Keratinocyte (primary cell): ENCODE data around the gene SNX3. TPM values are rescaled to one million over a fixed set of nuclear protein-coding genes. Genes with fewer than 3 reads are reported as not detected.

ENCODE experiments used
- DNase-seq: peaks from one replicate; pipeline ENCODE4 v3.0.0-alpha.2; 2011; ENCODE audit warnings: low read depth, missing footprints, low spot score
- FAIRE-seq: peaks from 2 replicates; lab custom pipeline; 2011; peaks lifted over from hg19 to GRCh38; lab: Jason Lieb, UNC
- H2AFZ ChIP-seq: 2 replicates; pipeline ENCODE4 v1.6.0; 2012; ENCODE audit warnings: low read length, control low read depth, inconsistent platforms; ENCODE audit not compliant: control insufficient read depth
- H3K27ac ChIP-seq: 2 replicates; pipeline ENCODE4 v1.5.1; 2011; ENCODE audit warnings: low read length; ENCODE audit not compliant: control insufficient read depth, insufficient read depth
- H3K27me3 ChIP-seq: 3 replicates; pipeline ENCODE4 v1.6.0; 2011; ENCODE audit warnings: low read length; ENCODE audit not compliant: control insufficient read depth, insufficient read depth; ENCODE audit errors: extremely low read depth
- H3K36me3 ChIP-seq, 2 experiments: 2 replicates in 1 of 2; 3 replicates in 1 of 2; pipeline ENCODE4 v1.5.1; 2011; ENCODE audit warnings: low read length in 2 of 2, mild to moderate bottlenecking in 1 of 2; ENCODE audit not compliant: control insufficient read depth in 2 of 2, insufficient read depth in 2 of 2; ENCODE audit errors: extremely low read depth in 1 of 2
- H3K4me1 ChIP-seq: 3 replicates; pipeline ENCODE4 v1.5.1; 2011; ENCODE audit warnings: low read length; ENCODE audit not compliant: control insufficient read depth, insufficient read depth; ENCODE audit errors: extremely low read depth
- H3K4me2 ChIP-seq: 3 replicates; pipeline ENCODE4 v1.6.0; 2011; ENCODE audit warnings: low read depth, low read length; ENCODE audit not compliant: control insufficient read depth, insufficient read depth; ENCODE audit errors: extremely low read depth
- H3K4me3 ChIP-seq, 3 experiments: fragments of 200-600 bp in 1 of 3; sonication (generic) in 1 of 3; 2 replicates in 2 of 3; 3 replicates in 1 of 3; pipeline ENCODE4 v1.5.1; 2011 to 2016; ENCODE audit warnings: low read length in 3 of 3, mild to moderate bottlenecking in 3 of 3, control low read depth in 2 of 3, inconsistent platforms in 1 of 3, low read depth in 1 of 3, mixed read lengths in 1 of 3, mixed run types in 1 of 3, moderate library complexity in 1 of 3; ENCODE audit not compliant: control insufficient read depth in 2 of 3, insufficient read depth in 2 of 3; ENCODE audit errors: extremely low read depth in 1 of 3
- H3K79me2 ChIP-seq: 2 replicates; pipeline ENCODE4 v1.6.0; 2012; ENCODE audit warnings: low read length; ENCODE audit not compliant: control insufficient read depth, insufficient read depth
- H3K9ac ChIP-seq: 3 replicates; pipeline ENCODE4 v1.6.0; 2011; ENCODE audit warnings: low read length; ENCODE audit not compliant: control insufficient read depth, insufficient read depth; ENCODE audit errors: extremely low read depth
- H3K9me1 ChIP-seq: 3 replicates; pipeline ENCODE4 v1.6.0; 2011; ENCODE audit warnings: low read length; ENCODE audit not compliant: control insufficient read depth, insufficient read depth; ENCODE audit errors: extremely low read depth
- H3K9me3 ChIP-seq: 2 replicates; pipeline ENCODE4 v1.5.1; 2012; ENCODE audit warnings: low read depth, low read length; ENCODE audit not compliant: control insufficient read depth
- H4K20me1 ChIP-seq: 3 replicates; pipeline ENCODE4 v1.6.0; 2011; ENCODE audit warnings: low read length; ENCODE audit not compliant: control insufficient read depth, insufficient read depth; ENCODE audit errors: extremely low read depth
- CTCF ChIP-seq, 3 experiments: IDR thresholded peaks in 1 of 3; conservative IDR thresholded peaks in 1 of 3; optimal IDR thresholded peaks in 1 of 3; 2 replicates in 2 of 3; 3 replicates in 1 of 3; pipeline versions ENCODE3 to v1.5.1; 2011; ENCODE audit warnings: low read length in 3 of 3, mild to moderate bottlenecking in 3 of 3, moderate library complexity in 2 of 3, control low read depth in 1 of 3, inconsistent platforms in 1 of 3; ENCODE audit not compliant: insufficient read depth in 2 of 3; ENCODE audit errors: extremely low read depth in 1 of 3
- EZH2 ChIP-seq: IDR thresholded peaks from one replicate; pipeline ENCODE4 v1.6.1; 2012; ENCODE audit warnings: inconsistent platforms, mild to moderate bottlenecking, low read length, moderate library complexity
- dilution Hi-C: fragments of 300-500 bp; cut with MboI; formaldehyde crosslinking; loops from one replicate; pipeline ENCODE4 v1.7.0; 2020; ENCODE audit warnings: low sequenced_read_pairs; ENCODE audit not compliant: extremely low pct_ligation_motif_present
- polyA plus RNA-seq, 5 experiments: library from polyadenylated mRNA; depleted of rRNA in 3 of 5; stranded (reverse) in 3 of 5; stranded (forward) in 1 of 5; unstranded in 1 of 5; fragments of >200 nt; gene quantifications; 1 replicate in 1 of 5; 2 replicates in 3 of 5; 3 replicates in 1 of 5; pipeline versions ENCODE4 v1.2.1 to v1.2.3, GENCODE V29; 2011 to 2012; ENCODE audit warnings: missing spikeins in 2 of 5, low read depth in 1 of 5, low replicate concordance in 1 of 5

The SNX3 gene
- polyA plus RNA-seq, 1 donor (not counting 4 experiments of a cell fraction or from before 2014, with no cell fraction given), result 460 TPM

DNA sequence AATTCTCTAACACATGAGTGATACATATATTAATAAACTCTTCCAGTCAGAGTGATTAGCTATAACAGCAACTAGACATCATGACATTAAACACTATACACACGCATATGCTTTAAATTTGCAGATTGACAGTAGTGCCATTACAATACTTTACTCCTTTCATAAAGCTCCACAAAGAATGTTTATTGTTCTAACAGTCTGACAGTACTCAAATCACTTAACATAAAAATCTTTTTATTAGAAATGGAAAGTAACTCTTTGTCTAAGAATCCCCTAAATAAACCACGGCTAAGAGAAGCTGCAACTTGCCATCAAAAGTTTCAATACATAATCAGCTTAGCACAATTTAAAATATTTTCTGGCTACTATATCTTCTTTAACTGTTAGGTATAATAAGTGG, 24.0 kb downstream of the SNX3 start:
- H2AFZ ChIP-seq, result no peak overlapping the region
- no peaks in the 10 kb centered on the region for H3K9me1 ChIP-seq
- no peaks in the 10 kb centered on the region for H3K27me3 ChIP-seq
- no peak overlapping the region for H3K4me3 ChIP-seq
- no peaks in the 10 kb centered on the region for H3K9me3 ChIP-seq
- dilution Hi-C loops, result no loop called here
- no peak overlapping the region for H3K27ac ChIP-seq
- H3K4me1 ChIP-seq, result no peaks in the 10 kb centered on the region
- FAIRE-seq (no peak), DNase-seq (no peak)
- no peak overlapping the region for H3K9ac ChIP-seq
- peaks cover 0 to 2% of the 10 kb centered on the region in 2 experiments for H3K36me3 ChIP-seq
- peaks cover 45% of the 10 kb centered on the region for H3K79me2 ChIP-seq
- H4K20me1 ChIP-seq, result no peaks in the 10 kb centered on the region
- no peak for TF ChIP-seq EZH2
- TF ChIP-seq CTCF (optimal IDR thresholded peaks at IDR 0.05 in 1 of 3, IDR thresholded peaks at IDR 0.05 in 1 of 3, conservative IDR thresholded peaks at IDR 0.05 in 1 of 3; ENCODE audit: extremely low read depth in 1 of 3, insufficient read depth in 2 of 3, low read length in 3 of 3), result no peak
- no peak overlapping the region for H3K4me2 ChIP-seq

DNA sequence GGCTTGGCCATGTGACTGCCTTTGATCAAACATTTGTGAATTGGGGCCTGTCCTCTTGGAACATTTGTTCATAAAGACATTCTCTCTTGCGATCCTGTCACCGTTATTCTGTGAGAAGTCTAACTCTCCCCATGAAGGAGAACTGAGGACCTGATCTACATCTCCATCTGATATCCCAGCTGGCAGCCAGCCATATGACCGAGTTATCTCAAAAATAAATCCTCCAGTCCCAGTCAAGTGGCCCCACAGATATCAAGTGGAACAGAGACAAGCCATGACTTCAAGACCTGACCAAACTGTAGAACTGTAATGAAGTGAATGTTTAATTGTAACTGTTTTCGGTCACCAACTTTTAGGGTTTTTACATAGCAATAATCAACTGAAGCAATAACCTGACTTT, 25.7 kb downstream of the SNX3 start:
- H3K9me3 ChIP-seq, result no peaks in the 10 kb centered on the region
- no peak for TF ChIP-seq CTCF (optimal IDR thresholded peaks at IDR 0.05 in 1 of 3, IDR thresholded peaks at IDR 0.05 in 1 of 3, conservative IDR thresholded peaks at IDR 0.05 in 1 of 3; ENCODE audit: extremely low read depth in 1 of 3, insufficient read depth in 2 of 3, low read length in 3 of 3)
- no peak for TF ChIP-seq EZH2
- H3K4me3 ChIP-seq, result no peak overlapping the region
- FAIRE-seq, result peak; percentile 46
- H3K9ac ChIP-seq, result no peak overlapping the region
- H3K27me3 ChIP-seq, result no peaks in the 10 kb centered on the region
- H3K36me3 ChIP-seq, result peaks cover 0 to 2% of the 10 kb centered on the region in 2 experiments
- DNase-seq, result no peak
- H3K9me1 ChIP-seq, result no peaks in the 10 kb centered on the region
- no peak overlapping the region for H3K27ac ChIP-seq
- no peaks in the 10 kb centered on the region for H4K20me1 ChIP-seq
- H2AFZ ChIP-seq, result no peak overlapping the region
- no peaks in the 10 kb centered on the region for H3K4me1 ChIP-seq
- peaks cover 39% of the 10 kb centered on the region for H3K79me2 ChIP-seq
- dilution Hi-C loops, result no loop called here
- H3K4me2 ChIP-seq, result no peak overlapping the region
